ENCODE data around the gene DOCK11.
"Not testable (repeated sequence)": the region's sequence is repeated elsewhere in the genome, so short reads cannot be mapped to it uniquely, and the experiment has no call there.

GRCh38 chrX:118716833-118717232 is 221.2 kb downstream of the DOCK11 start:
- not testable (repeated sequence) for TF ChIP-seq CTCF (IDR thresholded peaks at IDR 0.05; ENCODE audit: extremely low read depth in 1 of 2, insufficient read depth in 1 of 2, low read depth in 1 of 2, low read length in 2 of 2); EZH2 (IDR thresholded peaks at IDR 0.05; ENCODE audit: borderline replicate concordance, low read depth, low read length, severe bottlenecking); POLR2A (IDR thresholded peaks at IDR 0.05; ENCODE audit: low read depth, low read length); MAX (IDR thresholded peaks at IDR 0.05; ENCODE audit: insufficient read depth, insufficient read length); JUN (IDR thresholded peaks at IDR 0.05; ENCODE audit: borderline replicate concordance, insufficient read depth, insufficient read length, low read depth)
